Endothelial cell of umbilical vein (primary cell): ENCODE data around the gene ZC3H13.

Experiments
- CTCF ChIP-seq, 2 donors: IDR thresholded peaks; 1 replicate in 1 of 2; 2 replicates in 1 of 2; pipeline ENCODE4 v1.5.1; 2011; ENCODE audit warnings: low read length in 2 of 2, mild to moderate bottlenecking in 2 of 2, moderate library complexity in 2 of 2, control low read depth in 1 of 2, inconsistent platforms in 1 of 2, low read depth in 1 of 2; ENCODE audit not compliant: insufficient read depth in 1 of 2; ENCODE audit errors: extremely low read depth in 1 of 2
- EZH2 ChIP-seq: IDR thresholded peaks from 2 replicates; pipeline ENCODE4 v1.6.1; 2012; ENCODE audit warnings: borderline replicate concordance, low read depth, mild to moderate bottlenecking, moderate library complexity, low read length, inconsistent platforms; ENCODE audit not compliant: severe bottlenecking
- MAX ChIP-seq: IDR thresholded peaks from 2 replicates; pipeline ENCODE4 v1.6.1; 2011; ENCODE audit not compliant: insufficient read depth, insufficient read length
- POLR2A ChIP-seq: IDR thresholded peaks from 2 replicates; pipeline ENCODE4 v1.6.1; 2012; ENCODE audit warnings: low read depth, mild to moderate bottlenecking, control low read depth, low read length

GRCh38 chr13:45995245-45995644, 57.3 kb downstream of the ZC3H13 start:
- no peak for TF ChIP-seq CTCF (IDR thresholded peaks at IDR 0.05; ENCODE audit: extremely low read depth in 1 of 2, insufficient read depth in 1 of 2, low read depth in 1 of 2, low read length in 2 of 2)
- no peak for TF ChIP-seq EZH2
- no peak for TF ChIP-seq POLR2A
- TF ChIP-seq MAX = no peak
